ENCODE results near the gene GUCY2C. TPM values are rescaled to one million over a fixed set of nuclear protein-coding genes. Genes with fewer than 3 reads are reported as not detected.

Gene GUCY2C
- total and polyA plus RNA-seq, 5 donors: 0.02 TPM; not detected in 4

DNA sequence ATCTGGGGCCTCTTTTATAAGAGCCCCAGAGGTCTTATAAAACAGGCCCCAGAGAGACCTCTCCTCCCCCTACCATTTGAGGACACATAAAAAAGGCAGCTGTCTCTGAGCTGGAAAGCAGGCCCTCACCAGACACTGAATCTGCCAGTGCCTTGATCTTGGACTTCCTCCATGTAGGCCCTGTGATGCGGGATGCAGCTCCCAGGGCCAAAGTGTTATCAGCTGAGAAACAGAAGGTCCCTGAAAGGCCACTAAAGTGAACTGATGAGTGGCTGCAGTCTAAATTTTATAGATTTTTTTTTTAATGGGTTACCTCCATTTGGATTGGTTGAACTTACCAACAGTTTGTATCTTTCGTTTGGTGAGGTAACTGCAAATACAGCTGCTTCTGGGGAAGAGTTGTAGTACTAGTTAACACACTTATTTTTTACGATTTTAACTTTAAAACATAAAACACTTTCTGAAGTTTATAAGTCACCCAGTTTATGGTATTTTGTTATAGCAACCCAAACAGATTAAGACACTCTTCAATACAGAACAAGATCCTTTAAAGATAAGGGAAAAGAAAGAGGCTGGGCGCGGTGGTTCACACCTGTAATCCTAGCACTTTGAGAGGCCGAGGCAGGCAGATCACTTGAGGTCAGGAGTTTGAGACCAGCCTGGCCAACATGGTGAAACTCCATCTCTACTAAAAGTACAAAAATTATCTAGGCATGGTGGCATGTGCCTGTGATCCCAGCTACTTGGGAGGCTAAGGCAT lies 5.6 kb upstream of the GUCY2C start:
- intact Hi-C loops (cut with DNase I): no loop called here
- H3K27me3 ChIP-seq (ENCODE audit: control insufficient read depth, insufficient read depth): no peaks in the 10 kb centered on the region
- ATAC-seq: no peak
- no peak overlapping the region for H3K27ac ChIP-seq (ENCODE audit: low read length)
- no peaks in the 10 kb centered on the region for H3K4me1 ChIP-seq (ENCODE audit: control insufficient read depth, insufficient read depth, low read length)
- DNase-seq: no peak
- 83% methylated on average over 6 of the region's 6 CpGs for WGBS
- no peak overlapping the region for H3K4me3 ChIP-seq (ENCODE audit: low read length)
- H3K9me3 ChIP-seq (ENCODE audit: control insufficient read depth, low read length): no peaks in the 10 kb centered on the region

GRCh38 chr12:14700935-14701334 lies 4.5 kb upstream of the GUCY2C start:
- Histone ChIP-seq H3K9me3 (ENCODE audit: control insufficient read depth, low read length) (no peaks in the 10 kb centered on the region), H3K4me1 (ENCODE audit: control insufficient read depth, insufficient read depth, low read length) (no peaks in the 10 kb centered on the region), H3K4me3 (ENCODE audit: low read length) (no peak overlapping the region), H3K27ac (ENCODE audit: low read length) (no peak overlapping the region), H3K27me3 (ENCODE audit: control insufficient read depth, insufficient read depth) (no peaks in the 10 kb centered on the region)
- ATAC-seq (no peak), DNase-seq (no peak)
- WGBS: 86% methylated on average over 4 of the region's 4 CpGs
- intact Hi-C loops (cut with DNase I): no loop called here

GRCh38 chr12:14699923-14700322 lies 3.5 kb upstream of the GUCY2C start:
- WGBS: 72% methylated on average over 2 of the region's 2 CpGs
- Histone ChIP-seq H3K27ac (ENCODE audit: low read length) (no peak overlapping the region), H3K27me3 (ENCODE audit: control insufficient read depth, insufficient read depth) (no peaks in the 10 kb centered on the region), H3K4me1 (ENCODE audit: control insufficient read depth, insufficient read depth, low read length) (no peaks in the 10 kb centered on the region), H3K4me3 (ENCODE audit: low read length) (no peak overlapping the region), H3K9me3 (ENCODE audit: control insufficient read depth, low read length) (no peaks in the 10 kb centered on the region)
- intact Hi-C loops (cut with DNase I): no loop called here
- DNase-seq: no peak
- no peak for ATAC-seq

DNA sequence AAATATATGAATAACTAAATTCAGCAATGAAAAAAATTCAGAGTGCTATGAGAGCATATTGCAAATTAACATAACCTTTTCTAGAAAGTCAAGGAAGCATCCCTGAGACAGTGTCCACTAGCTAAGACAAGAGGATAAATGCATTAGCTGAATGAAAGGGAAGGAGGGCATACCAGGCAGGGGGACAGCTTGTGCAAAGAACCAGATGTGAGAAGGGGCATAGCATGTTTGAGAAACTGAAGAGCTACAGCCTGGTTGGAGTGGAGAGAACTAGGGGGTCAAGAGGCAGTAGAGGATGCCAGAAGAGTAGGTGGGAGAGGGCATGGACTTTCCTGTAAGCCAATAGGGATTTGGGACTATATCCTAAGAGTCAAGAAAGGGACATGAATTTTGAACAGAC lies 2.2 kb upstream of the GUCY2C start:
- ATAC-seq: no peak

DNA sequence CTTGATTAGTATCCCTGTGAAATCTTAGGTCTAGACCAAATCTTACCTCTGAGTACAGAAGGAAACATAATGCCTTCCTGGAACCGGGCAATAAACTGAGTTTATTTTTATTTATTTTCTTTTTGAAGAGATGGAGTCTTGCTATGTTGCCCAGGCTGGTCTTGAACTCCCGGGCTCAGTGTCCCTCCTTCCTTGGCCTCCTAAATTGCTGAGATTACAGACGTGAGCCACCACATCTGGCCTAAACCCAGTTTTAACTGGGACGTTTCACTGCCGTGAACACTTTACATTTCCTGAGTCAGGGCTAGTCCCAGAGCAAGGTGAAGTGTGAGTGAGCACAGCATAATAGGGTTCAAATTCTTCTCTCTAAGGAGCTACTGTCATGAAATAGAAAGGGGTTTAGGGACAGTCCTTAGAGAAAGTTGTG lies 671 bp downstream of the GUCY2C start:
- H3K27me3 ChIP-seq (ENCODE audit: control insufficient read depth, insufficient read depth): no peaks in the 10 kb centered on the region
- intact Hi-C loops (cut with DNase I): no loop called here
- ATAC-seq (no peak), DNase-seq (no peak)
- H3K4me3 ChIP-seq (ENCODE audit: low read length): no peak overlapping the region
- H3K27ac ChIP-seq (ENCODE audit: low read length): no peak overlapping the region
- H3K4me1 ChIP-seq (ENCODE audit: control insufficient read depth, insufficient read depth, low read length): no peaks in the 10 kb centered on the region
- WGBS: 67% methylated on average over 5 of the region's 5 CpGs
- no peaks in the 10 kb centered on the region for H3K9me3 ChIP-seq (ENCODE audit: control insufficient read depth, low read length)

More for the DNA sequence above, 2.2 kb upstream of the GUCY2C start:
- Histone ChIP-seq H3K9me3 (ENCODE audit: control insufficient read depth, low read length) (no peaks in the 10 kb centered on the region), H3K4me3 (ENCODE audit: low read length) (no peak overlapping the region), H3K4me1 (ENCODE audit: control insufficient read depth, insufficient read depth, low read length) (no peaks in the 10 kb centered on the region), H3K27me3 (ENCODE audit: control insufficient read depth, insufficient read depth) (no peaks in the 10 kb centered on the region), H3K27ac (ENCODE audit: low read length) (no peak overlapping the region)
- intact Hi-C loops (cut with DNase I): no loop called here
- DNase-seq: no peak

GRCh38 chr12:14694970-14695369 lies 1.4 kb downstream of the GUCY2C start:
- no peak for DNase-seq
- no peak overlapping the region for H3K4me3 ChIP-seq (ENCODE audit: low read length)
- WGBS: 78% methylated on average over 3 of the region's 3 CpGs

GRCh38 chr12:14694145-14694714 lies 2.2 kb downstream of the GUCY2C start:
- WGBS: 86% methylated on average over 3 of the region's 3 CpGs
- no peak for ATAC-seq

More at GRCh38 chr12:14694970-14695369, 1.4 kb downstream of the GUCY2C start:
- intact Hi-C loops (cut with DNase I): no loop called here
- Histone ChIP-seq H3K27me3 (ENCODE audit: control insufficient read depth, insufficient read depth) (no peaks in the 10 kb centered on the region), H3K9me3 (ENCODE audit: control insufficient read depth, low read length) (no peaks in the 10 kb centered on the region), H3K27ac (ENCODE audit: low read length) (no peak overlapping the region), H3K4me1 (ENCODE audit: control insufficient read depth, insufficient read depth, low read length) (no peaks in the 10 kb centered on the region)
- ATAC-seq: no peak

GRCh38 chr12:14693116-14693515 lies 3.3 kb downstream of the GUCY2C start:
- ATAC-seq (no peak), DNase-seq (no peak)
- Histone ChIP-seq H3K4me1 (ENCODE audit: control insufficient read depth, insufficient read depth, low read length) (no peaks in the 10 kb centered on the region), H3K27ac (ENCODE audit: low read length) (no peak overlapping the region), H3K27me3 (ENCODE audit: control insufficient read depth, insufficient read depth) (no peaks in the 10 kb centered on the region), H3K9me3 (ENCODE audit: control insufficient read depth, low read length) (no peaks in the 10 kb centered on the region), H3K4me3 (ENCODE audit: low read length) (no peak overlapping the region)
- intact Hi-C loops (cut with DNase I): no loop called here
- 82% methylated on average over 5 of the region's 5 CpGs for WGBS

More at GRCh38 chr12:14694145-14694714, 2.2 kb downstream of the GUCY2C start:
- Histone ChIP-seq H3K27me3 (ENCODE audit: control insufficient read depth, insufficient read depth) (no peaks in the 10 kb centered on the region), H3K9me3 (ENCODE audit: control insufficient read depth, low read length) (no peaks in the 10 kb centered on the region), H3K27ac (ENCODE audit: low read length) (no peak overlapping the region), H3K4me3 (ENCODE audit: low read length) (no peak overlapping the region), H3K4me1 (ENCODE audit: control insufficient read depth, insufficient read depth, low read length) (no peaks in the 10 kb centered on the region)
- intact Hi-C loops (cut with DNase I): no loop called here
- DNase-seq: no peak

DNA sequence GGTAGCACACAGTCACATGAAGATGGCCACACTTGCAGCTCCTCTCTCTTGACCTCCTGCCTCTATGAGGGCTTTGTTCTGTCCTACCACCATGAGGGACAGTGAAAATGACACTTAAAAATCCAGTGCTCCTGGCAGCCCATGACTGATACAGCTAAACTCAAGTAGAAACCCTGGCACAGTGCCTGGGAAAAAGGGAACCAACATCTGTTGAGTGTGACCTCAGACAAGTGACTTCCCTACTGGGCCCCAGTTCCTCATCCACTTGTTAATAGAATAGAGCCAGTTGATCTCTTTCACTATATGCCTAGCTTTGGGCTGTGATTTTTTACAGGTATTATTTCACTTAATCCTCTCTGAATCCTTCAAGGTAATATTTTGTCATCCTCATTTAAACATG lies 4.8 kb downstream of the GUCY2C start:
- ATAC-seq: peak; percentile 61 to 82
- H3K27me3 ChIP-seq (ENCODE audit: control insufficient read depth, insufficient read depth): no peaks in the 10 kb centered on the region
- H3K27ac ChIP-seq (ENCODE audit: low read length): no peak overlapping the region
- intact Hi-C loops (cut with DNase I): no loop called here
- no peaks in the 10 kb centered on the region for H3K4me1 ChIP-seq (ENCODE audit: control insufficient read depth, insufficient read depth, low read length)
- peak in 2 of 3 donors; percentile 57 to 72 for DNase-seq
- H3K4me3 ChIP-seq (ENCODE audit: low read length): no peak overlapping the region
- no peaks in the 10 kb centered on the region for H3K9me3 ChIP-seq (ENCODE audit: control insufficient read depth, low read length)

- no peak overlapping the region for H3K4me3 ChIP-seq (ENCODE audit: low read length)
- DNase-seq (no peak), ATAC-seq (no peak)
- intact Hi-C loops (cut with DNase I): no loop called here
- H3K27me3 ChIP-seq (ENCODE audit: control insufficient read depth, insufficient read depth): no peaks in the 10 kb centered on the region
- H3K4me1 ChIP-seq (ENCODE audit: control insufficient read depth, insufficient read depth, low read length): no peaks in the 10 kb centered on the region
- H3K9me3 ChIP-seq (ENCODE audit: control insufficient read depth, low read length): no peaks in the 10 kb centered on the region
- no peak overlapping the region for H3K27ac ChIP-seq (ENCODE audit: low read length)
Observed at GRCh38 chr12:14689996-14690395, 6.4 kb downstream of the GUCY2C start.

DNA sequence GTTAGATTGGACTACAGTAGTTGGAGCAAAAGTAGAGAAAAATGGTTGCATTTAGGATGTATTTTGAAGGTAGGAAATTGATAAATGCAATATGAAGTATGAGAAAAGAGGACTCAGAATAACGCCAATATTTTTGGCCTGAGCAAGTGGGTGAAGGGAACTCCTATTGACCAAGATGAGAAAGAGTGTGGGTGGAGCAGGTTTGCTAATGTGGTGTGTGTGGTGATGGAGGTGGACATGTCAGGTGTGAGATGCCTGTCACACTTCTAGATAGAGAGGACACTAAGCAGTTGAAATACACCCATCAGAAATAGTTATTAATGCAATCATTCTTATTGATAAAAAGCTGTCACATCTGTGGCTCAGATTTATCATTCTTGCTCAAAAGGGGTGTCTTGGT lies 7.3 kb downstream of the GUCY2C start:
- 96% methylated on average over 1 of the region's 1 CpG for WGBS
- H3K4me3 ChIP-seq (ENCODE audit: low read length): no peak overlapping the region
- H3K4me1 ChIP-seq (ENCODE audit: control insufficient read depth, insufficient read depth, low read length): no peaks in the 10 kb centered on the region
- no peaks in the 10 kb centered on the region for H3K27me3 ChIP-seq (ENCODE audit: control insufficient read depth, insufficient read depth)
- DNase-seq (no peak), ATAC-seq (no peak)
- intact Hi-C loops (cut with DNase I): no loop called here
- H3K27ac ChIP-seq (ENCODE audit: low read length): no peak overlapping the region
- no peaks in the 10 kb centered on the region for H3K9me3 ChIP-seq (ENCODE audit: control insufficient read depth, low read length)

All from right cardiac atrium (tissue), 5 donors.